ENCODE results near the gene GALNT9. TPM values are rescaled to one million over a fixed set of nuclear protein-coding genes. Genes with fewer than 3 reads are reported as not detected.

GALNT9 gene
- total and polyA plus RNA-seq, 2 donors (not counting 1 experiment from before 2014, with no cell fraction given): 0.10 to 2.8 TPM

- DNase-seq (ENCODE audit: low read depth in 2 of 2): no peak
- Histone ChIP-seq H2AFZ (ENCODE audit: low read length) (no peak overlapping the region), H3K4me2 (ENCODE audit: extremely low read depth, insufficient read depth, low read length) (no peak overlapping the region), H3K4me3 (replicated peaks in 1 of 4; ENCODE audit: control extremely low read depth in 1 of 4, insufficient read depth in 1 of 4, low read depth in 3 of 4, low read length in 4 of 4) (no peak overlapping the region), H3K36me3 (ENCODE audit: control insufficient read depth, insufficient read depth, low read length) (no peaks in the 10 kb centered on the region), H3K27ac (ENCODE audit: insufficient read depth, low read length) (no peak overlapping the region), H4K20me1 (ENCODE audit: control insufficient read depth, extremely low read depth, insufficient read depth, low read length) (no peaks in the 10 kb centered on the region), H3K79me2 (ENCODE audit: control insufficient read depth, insufficient read depth, low read length) (no peaks in the 10 kb centered on the region), H3K9me3 (ENCODE audit: control insufficient read depth, insufficient read depth, low read depth, low read length) (no peaks in the 10 kb centered on the region), H3K9ac (ENCODE audit: insufficient read depth, low read length) (no peak overlapping the region), H3K27me3 (ENCODE audit: control insufficient read depth, insufficient read depth, low read length) (no peaks in the 10 kb centered on the region), H3K4me1 (ENCODE audit: control insufficient read depth, extremely low read depth, insufficient read depth, low read length) (no peaks in the 10 kb centered on the region)
- TF ChIP-seq EZH2 (IDR thresholded peaks at IDR 0.05; ENCODE audit: low read length, missing control alignments) (no peak), CTCF (conservative IDR thresholded peaks at IDR 0.05 in 1 of 2, IDR thresholded peaks at IDR 0.05 in 1 of 2; ENCODE audit: low read depth in 1 of 2, low read length in 2 of 2) (no peak)
These were observed 68.7 kb downstream of the GALNT9 start for GRCh38 chr12:132260721-132261120.

- no peaks in the 10 kb centered on the region for H3K27me3 ChIP-seq (ENCODE audit: control insufficient read depth, insufficient read depth, low read length)
- no peak for TF ChIP-seq EZH2 (IDR thresholded peaks at IDR 0.05; ENCODE audit: low read length, missing control alignments)
- TF ChIP-seq CTCF (conservative IDR thresholded peaks at IDR 0.05 in 1 of 2, IDR thresholded peaks at IDR 0.05 in 1 of 2; ENCODE audit: low read depth in 1 of 2, low read length in 2 of 2): no peak
- no peaks in the 10 kb centered on the region for H3K79me2 ChIP-seq (ENCODE audit: control insufficient read depth, insufficient read depth, low read length)
- H3K4me2 ChIP-seq (ENCODE audit: extremely low read depth, insufficient read depth, low read length): no peak overlapping the region
- no peaks in the 10 kb centered on the region for H3K9me3 ChIP-seq (ENCODE audit: control insufficient read depth, insufficient read depth, low read depth, low read length)
- no peaks in the 10 kb centered on the region for H3K4me1 ChIP-seq (ENCODE audit: control insufficient read depth, extremely low read depth, insufficient read depth, low read length)
- H4K20me1 ChIP-seq (ENCODE audit: control insufficient read depth, extremely low read depth, insufficient read depth, low read length): no peaks in the 10 kb centered on the region
- H3K36me3 ChIP-seq (ENCODE audit: control insufficient read depth, insufficient read depth, low read length): no peaks in the 10 kb centered on the region
- no peak for DNase-seq (ENCODE audit: low read depth in 2 of 2)
- no peak overlapping the region for H2AFZ ChIP-seq (ENCODE audit: low read length)
- no peak overlapping the region for H3K9ac ChIP-seq (ENCODE audit: insufficient read depth, low read length)
- H3K4me3 ChIP-seq (replicated peaks in 1 of 4; ENCODE audit: control extremely low read depth in 1 of 4, insufficient read depth in 1 of 4, low read depth in 3 of 4, low read length in 4 of 4): no peak overlapping the region
- no peak overlapping the region for H3K27ac ChIP-seq (ENCODE audit: insufficient read depth, low read length)
These were observed 69.3 kb downstream of the GALNT9 start for GRCh38 chr12:132259872-132260695.

DNA sequence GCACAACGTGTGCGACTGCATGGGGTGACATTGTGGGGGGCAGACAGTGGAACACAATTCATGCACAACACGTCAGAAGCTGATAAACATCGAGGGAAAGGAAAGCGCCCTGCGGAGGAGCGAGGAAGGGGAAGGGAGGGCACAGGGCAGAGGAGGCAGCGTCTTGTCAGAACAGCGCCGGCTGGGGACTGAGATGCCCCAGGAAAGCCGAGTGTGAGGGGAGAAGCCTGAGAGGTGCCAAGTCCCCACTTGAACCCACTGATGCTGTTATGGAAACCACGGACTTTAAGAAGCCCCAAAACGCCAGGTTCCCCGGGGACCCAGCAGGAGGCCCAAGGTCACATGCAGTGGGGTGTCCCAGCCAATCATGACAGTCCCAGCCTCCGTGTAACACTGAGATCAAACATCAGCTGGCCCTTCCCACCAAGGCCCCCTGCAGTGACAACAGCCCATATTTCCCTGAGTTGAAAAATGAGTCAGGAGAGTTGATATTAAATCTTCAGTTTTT is 70.0 kb downstream of the GALNT9 start:
- DNase-seq (ENCODE audit: low read depth in 2 of 2): no peak
- no peaks in the 10 kb centered on the region for H3K36me3 ChIP-seq (ENCODE audit: control insufficient read depth, insufficient read depth, low read length)
- no peak overlapping the region for H3K4me2 ChIP-seq (ENCODE audit: extremely low read depth, insufficient read depth, low read length)
- no peaks in the 10 kb centered on the region for H3K27me3 ChIP-seq (ENCODE audit: control insufficient read depth, insufficient read depth, low read length)
- no peak for TF ChIP-seq EZH2 (IDR thresholded peaks at IDR 0.05; ENCODE audit: low read length, missing control alignments)
- TF ChIP-seq CTCF (conservative IDR thresholded peaks at IDR 0.05 in 1 of 2, IDR thresholded peaks at IDR 0.05 in 1 of 2; ENCODE audit: low read depth in 1 of 2, low read length in 2 of 2): no peak
- H3K4me1 ChIP-seq (ENCODE audit: control insufficient read depth, extremely low read depth, insufficient read depth, low read length): no peaks in the 10 kb centered on the region
- H3K9me3 ChIP-seq (ENCODE audit: control insufficient read depth, insufficient read depth, low read depth, low read length): no peaks in the 10 kb centered on the region
- no peak overlapping the region for H3K9ac ChIP-seq (ENCODE audit: insufficient read depth, low read length)
- H4K20me1 ChIP-seq (ENCODE audit: control insufficient read depth, extremely low read depth, insufficient read depth, low read length): no peaks in the 10 kb centered on the region
- H2AFZ ChIP-seq (ENCODE audit: low read length): no peak overlapping the region
- no peak overlapping the region for H3K27ac ChIP-seq (ENCODE audit: insufficient read depth, low read length)
- H3K4me3 ChIP-seq (replicated peaks in 1 of 4; ENCODE audit: control extremely low read depth in 1 of 4, insufficient read depth in 1 of 4, low read depth in 3 of 4, low read length in 4 of 4): no peak overlapping the region
- no peaks in the 10 kb centered on the region for H3K79me2 ChIP-seq (ENCODE audit: control insufficient read depth, insufficient read depth, low read length)
